GM23338 (cell line): Measurements from ENCODE around the gene COL15A1. TPM values are rescaled to one million over a fixed set of nuclear protein-coding genes. Genes with fewer than 3 reads are reported as not detected.

ENCODE experiments used
- ATAC-seq: fragments of 200-7000 bp; cut with Tn5 transposase; 3 replicates; pipeline ENCODE4 v1.9.1; 2020
- DNase-seq: peaks from one replicate; pipeline ENCODE4 v3.0.0-alpha.2; 2015; ENCODE audit warnings: low spot score
- H2AFZ ChIP-seq: fragments of 200-600 bp; sonication (generic); 2 replicates; pipeline ENCODE4 v1.8.0; 2016; ENCODE audit warnings: antibody characterized with exemption, mild to moderate bottlenecking, moderate library complexity
- H3F3A ChIP-seq: fragments of 200-600 bp; sonication (generic); replicated peaks from 2 replicates; pipeline ENCODE4 v1.8.0; 2017; ENCODE audit warnings: antibody characterized with exemption, mixed run types, low read depth
- H3K27ac ChIP-seq: fragments of 200-600 bp; sonication (generic); 2 replicates; pipeline ENCODE4 v1.6.1; 2016; ENCODE audit warnings: low read depth
- H3K27me3 ChIP-seq: fragments of 200-600 bp; sonication (generic); 2 replicates; pipeline ENCODE4 v1.8.0; 2016; ENCODE audit warnings: mild to moderate bottlenecking, mixed run types, moderate library complexity; ENCODE audit not compliant: insufficient read depth
- H3K36me3 ChIP-seq: fragments of 200-600 bp; sonication (generic); 2 replicates; pipeline ENCODE4 v1.8.0; 2016; ENCODE audit warnings: mild to moderate bottlenecking; ENCODE audit not compliant: insufficient read depth
- H3K4me1 ChIP-seq: fragments of 200-600 bp; sonication (generic); 2 replicates; pipeline ENCODE4 v1.8.0; 2016; ENCODE audit warnings: mild to moderate bottlenecking, moderate library complexity; ENCODE audit not compliant: insufficient read depth
- H3K4me2 ChIP-seq: fragments of 200-600 bp; sonication (generic); 2 replicates; pipeline ENCODE4 v1.7.1; 2017; ENCODE audit warnings: mixed run types
- H3K4me3 ChIP-seq: fragments of 200-600 bp; sonication (generic); 2 replicates; pipeline ENCODE4 v1.6.1; 2016; ENCODE audit warnings: mixed run types
- H3K79me2 ChIP-seq: fragments of 200-600 bp; sonication (generic); replicated peaks from 2 replicates; pipeline ENCODE4 v1.8.0; 2017; ENCODE audit warnings: mild to moderate bottlenecking; ENCODE audit not compliant: insufficient read depth
- H3K9me2 ChIP-seq: fragments of 200-600 bp; sonication (generic); 2 replicates; pipeline ENCODE4 v1.8.0; 2017; ENCODE audit not compliant: insufficient read depth
- H4K20me1 ChIP-seq: fragments of 200-600 bp; sonication (generic); replicated peaks from 2 replicates; pipeline ENCODE4 v1.8.0; 2017; ENCODE audit warnings: mild to moderate bottlenecking; ENCODE audit not compliant: insufficient read depth
- H3K27ac Mint-ChIP-seq: 2 replicates; pipeline ENCODE4 v1.8.0; 2020; ENCODE audit warnings: inconsistent platforms, mild to moderate bottlenecking, moderate library complexity, mixed read lengths
- H3K27me3 Mint-ChIP-seq: 3 replicates; pipeline ENCODE4 v1.8.0; 2022; ENCODE audit warnings: low read depth, mild to moderate bottlenecking, moderate library complexity, mixed read lengths, inconsistent platforms; ENCODE audit not compliant: insufficient read depth, poor library complexity
- H3K36me3 Mint-ChIP-seq: 3 replicates; pipeline ENCODE4 v1.8.0; 2021; ENCODE audit warnings: low read depth, mild to moderate bottlenecking, inconsistent platforms, moderate library complexity, mixed read lengths
- H3K4me1 Mint-ChIP-seq: 3 replicates; pipeline ENCODE4 v1.8.0; 2020; ENCODE audit warnings: mild to moderate bottlenecking, inconsistent platforms, mixed read lengths
- H3K4me3 Mint-ChIP-seq: 3 replicates; pipeline ENCODE4 v1.8.0; 2021; ENCODE audit warnings: moderate library complexity, mild to moderate bottlenecking, inconsistent platforms, mixed read lengths
- H3K9me3 Mint-ChIP-seq: 3 replicates; pipeline ENCODE4 v1.8.0; 2020; ENCODE audit warnings: moderate library complexity, mild to moderate bottlenecking, inconsistent platforms, mixed read lengths
- CTCF ChIP-seq, 2 experiments: fragments of 200-600 bp in 1 of 2; sonication (generic) in 1 of 2; conservative IDR thresholded peaks; 2 replicates each; pipeline versions ENCODE4 v1.5.1 to v1.6.1; 2016 to 2017; ENCODE audit warnings: antibody characterized with exemption in 2 of 2, low read depth in 2 of 2, mild to moderate bottlenecking in 2 of 2, moderate library complexity in 1 of 2
- EZH2 ChIP-seq: fragments of 200-600 bp; sonication (generic); IDR thresholded peaks from one replicate; pipeline ENCODE4 v1.8.0; 2017; ENCODE audit warnings: antibody characterized with exemption, mild to moderate bottlenecking, low read depth; ENCODE audit not compliant: unreplicated experiment
- EZH2phosphoT487 ChIP-seq: fragments of 200-600 bp; sonication (generic); IDR thresholded peaks from one replicate; pipeline ENCODE4 v1.8.1; 2018; ENCODE audit warnings: antibody characterized with exemption; ENCODE audit not compliant: unreplicated experiment
- JUNB ChIP-seq: IDR thresholded peaks from one replicate; pipeline ENCODE4 v1.6.1; 2016; ENCODE audit warnings: antibody characterized with exemption; ENCODE audit not compliant: unreplicated experiment
- REST ChIP-seq: IDR thresholded peaks from one replicate; pipeline ENCODE4 v1.6.1; 2018; ENCODE audit warnings: antibody characterized with exemption; ENCODE audit not compliant: unreplicated experiment
- STAT1 ChIP-seq: IDR thresholded peaks from one replicate; pipeline ENCODE4 v1.6.1; 2016; ENCODE audit warnings: antibody characterized with exemption; ENCODE audit not compliant: unreplicated experiment
- ZNF462 ChIP-seq: fragments of 250-450 bp; sonication (Bioruptor Pico); IDR thresholded peaks from 2 replicates; pipeline ENCODE4 v1.5.0; 2020; ENCODE audit warnings: mild to moderate bottlenecking, moderate library complexity
- polyA plus RNA-seq: library from polyadenylated mRNA; unstranded; fragments of >200 nt; fragmentation: Nextera tagmentation; extraction: Ambion mirVana; gene quantifications from 2 replicates; pipeline ENCODE4 v1.2.1, GENCODE V29; 2016
- total RNA-seq: library from RNA; depleted of rRNA; stranded (reverse); fragments of >200 nt; shearing (Covaris generic); gene quantifications from 2 replicates; pipeline ENCODE4 v1.2.3, GENCODE V29; 2014

The COL15A1 gene
- total and polyA plus RNA-seq, 2 experiments from 2014 or later, result 0.17 to 0.18 TPM

- TF ChIP-seq ZNF462 (CRISPR knock-in tag) (no peak), EZH2 (no peak), STAT1 (no peak), JUNB (no peak)
These were observed 12.9 kb upstream of the COL15A1 start (continued) for GRCh38 chr9:98930792-98931191.

- Mint-ChIP-seq H3K4me1 (peaks cover 7% of the 10 kb centered on the region; the same call in 2 of the 3 replicates), H3K27ac (no peak overlapping the region), H3K27me3 (no peaks in the 10 kb centered on the region), H3K9me3 (no peaks in the 10 kb centered on the region), H3K36me3 (no peaks in the 10 kb centered on the region), H3K4me3 (no peak overlapping the region)
- ATAC-seq (no peak), DNase-seq (no peak)
- Histone ChIP-seq H3K27me3 (no peaks in the 10 kb centered on the region), H3K9me2 (peaks cover 5% of the 10 kb centered on the region; the same call in 1 of the 2 replicates), H3K36me3 (no peaks in the 10 kb centered on the region), H3K27ac (no peak overlapping the region), H2AFZ (no peak overlapping the region), H3K4me2 (no peak overlapping the region), H3F3A (no peaks in the 10 kb centered on the region), H3K4me3 (no peak overlapping the region), H3K79me2 (no peaks in the 10 kb centered on the region), H3K4me1 (no peaks in the 10 kb centered on the region; the same call in 1 of the 2 replicates), H4K20me1 (no peaks in the 10 kb centered on the region)
- TF ChIP-seq EZH2phosphoT487 (no peak), REST (no peak), CTCF (conservative IDR thresholded peaks at IDR 0.05; ENCODE audit: low read depth in 2 of 2) (no peak)
These were observed 11.9 kb upstream of the COL15A1 start for GRCh38 chr9:98931600-98932389.
